Activated CD8-positive, alpha-beta memory T cell treated with anti-CD3 and anti-CD28 coated beads, Interleukin-2, amount 50 U/mL, for 1 hour (primary cell): ENCODE data around the gene TMEM100.

ENCODE experiments used
- DNase-seq: peaks from one replicate; pipeline ENCODE4 v3.0.0-alpha.2; 2020; ENCODE audit errors: extremely low read depth

Gene TMEM100

DNA sequence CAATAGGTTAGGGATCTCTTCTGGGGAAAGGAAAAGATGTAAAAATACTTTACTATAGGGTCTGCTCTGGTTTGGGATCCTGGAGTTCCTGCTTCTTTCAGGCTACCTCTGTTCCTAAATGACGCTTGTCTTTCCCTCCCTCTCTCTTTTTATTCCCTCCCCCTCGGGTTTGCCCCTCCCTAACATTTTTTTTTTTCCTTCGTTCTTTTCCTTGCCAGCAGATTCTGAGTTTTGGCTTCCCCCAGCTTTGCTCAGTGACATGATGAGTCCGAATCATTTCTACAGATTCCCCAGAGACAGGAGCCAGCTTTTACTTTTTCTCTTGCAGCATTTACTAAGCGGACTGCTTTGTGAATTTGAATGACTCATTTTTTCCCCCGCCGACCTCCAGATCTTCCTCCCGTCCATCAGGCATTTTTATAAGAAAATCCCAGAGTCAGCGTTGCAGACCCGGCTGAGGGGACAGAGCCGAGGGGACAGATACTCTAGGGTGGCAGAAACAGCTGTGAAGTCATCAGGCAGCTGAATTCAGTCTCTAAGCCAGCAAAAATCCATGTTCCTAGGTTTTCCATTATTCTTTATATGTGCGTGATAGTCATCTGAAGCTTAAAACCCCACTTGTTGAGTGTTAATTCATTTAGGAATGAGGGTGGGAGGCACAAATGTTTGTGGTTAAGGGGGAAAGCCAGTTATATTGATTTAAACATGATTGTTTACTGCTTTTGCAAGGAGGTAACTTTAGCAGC lies at the start of gene TMEM100:
Gene TMEM100 (minus strand): TSS at position 123 of the 746 bp plus-strand sequence. CDS start 1,794 bp downstream, outside the sequence.
- DNase-seq = no peak

- no peak for DNase-seq
Observed at GRCh38 chr17:55772086-55772485, 49.4 kb upstream of the TMEM100 start.

DNA sequence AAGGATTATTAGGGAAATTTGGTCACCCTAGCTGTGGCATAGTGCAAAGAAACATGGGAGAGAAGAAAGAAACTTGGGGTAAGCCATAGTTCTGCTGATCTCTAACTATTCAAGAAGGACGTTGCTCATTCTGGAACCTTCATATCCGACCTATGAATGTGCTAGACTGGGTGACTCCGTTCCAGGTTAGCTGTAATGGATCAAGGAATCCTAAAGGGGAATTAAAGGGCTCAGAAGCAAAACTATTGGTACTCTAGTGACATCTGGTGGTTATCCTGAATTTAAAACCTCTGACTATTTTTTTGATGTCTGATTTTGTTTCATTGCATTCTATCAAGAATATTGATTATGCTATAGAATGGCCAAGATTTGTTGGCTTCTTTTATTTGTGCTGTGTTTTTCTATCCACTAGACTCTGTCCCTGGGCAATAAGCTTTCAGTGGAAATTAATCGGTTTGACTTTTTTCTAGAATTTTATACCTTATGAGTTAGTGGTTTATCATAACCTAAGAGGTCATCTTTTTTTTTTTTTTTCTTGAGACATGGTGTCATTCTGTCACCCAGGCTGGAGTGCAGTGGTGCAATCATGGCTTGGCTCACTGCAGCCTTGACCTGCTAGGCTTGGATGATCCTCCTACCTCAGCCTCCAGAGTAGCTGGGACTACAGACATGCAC lies 47.7 kb upstream of the TMEM100 start:
- DNase-seq = no peak

DNA sequence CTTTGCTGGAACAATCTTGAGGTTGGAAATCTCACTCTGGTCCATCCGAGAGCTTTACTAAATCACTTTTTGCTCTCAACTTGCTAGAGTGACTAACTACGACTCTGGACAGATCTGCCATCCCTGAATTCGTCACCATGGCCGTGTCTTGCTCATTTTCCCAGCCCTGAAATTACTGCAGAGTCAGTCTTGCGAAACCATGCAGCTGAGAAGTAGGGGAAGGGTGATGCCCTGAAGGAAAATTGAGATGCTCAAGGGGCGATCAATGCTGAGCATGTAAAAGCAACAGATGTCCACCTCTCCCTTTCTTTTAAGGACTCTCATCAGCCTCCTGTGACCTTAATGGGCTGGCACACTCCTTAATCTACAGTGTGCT lies 46.9 kb upstream of the TMEM100 start:
- no peak for DNase-seq

DNA sequence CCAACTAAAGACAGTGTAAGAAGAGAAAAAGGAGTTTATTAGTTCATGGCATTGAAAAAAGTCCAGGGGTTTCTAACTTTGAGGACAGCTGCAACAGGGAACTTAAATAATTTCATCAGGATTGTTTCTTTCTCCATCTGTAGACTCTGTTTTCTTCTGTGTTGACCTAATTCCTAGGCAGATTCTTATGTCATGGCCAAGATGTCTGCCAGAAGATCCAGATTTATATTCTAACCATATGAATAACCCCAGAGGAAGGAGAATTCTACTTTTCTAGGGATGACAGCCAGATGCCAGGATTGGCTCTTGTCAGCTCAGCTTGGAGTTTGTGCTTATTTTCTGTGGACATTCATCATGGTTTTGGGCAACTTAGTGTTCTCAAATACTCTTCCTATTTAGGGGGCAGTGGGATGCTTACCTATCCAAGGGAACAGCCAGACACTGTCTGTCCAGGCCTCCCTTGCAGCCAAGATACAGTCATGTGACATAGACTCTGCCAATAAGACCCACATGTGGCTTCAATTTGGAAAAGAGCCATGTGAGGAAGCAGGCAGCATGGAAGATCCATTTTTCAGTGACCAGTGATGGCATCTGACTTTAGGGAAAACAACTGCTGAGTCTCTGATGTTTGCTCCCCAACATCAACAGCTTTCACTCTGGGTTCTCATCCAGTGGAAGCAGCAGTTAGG lies 46.4 kb upstream of the TMEM100 start:
- no peak for DNase-seq

DNA sequence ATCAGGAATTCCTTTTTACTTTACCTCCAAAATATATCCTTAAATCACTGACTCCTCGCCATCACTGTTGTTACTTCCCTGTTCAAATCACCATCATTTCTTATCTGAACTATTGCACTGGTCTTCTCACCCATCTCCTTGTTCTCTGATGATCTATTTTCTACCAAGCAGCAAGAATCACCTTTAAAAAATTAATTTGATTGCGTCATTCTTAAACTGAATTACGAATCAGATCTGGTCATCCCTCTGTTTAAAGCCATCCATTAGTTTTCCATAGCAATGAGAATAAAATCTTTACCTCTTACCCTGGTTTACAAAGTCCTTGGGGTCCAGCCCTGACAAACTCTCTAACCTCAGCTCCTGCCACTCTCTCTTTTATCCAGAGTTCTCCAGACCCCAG lies 42.8 kb upstream of the TMEM100 start:
- DNase-seq = no peak

- no peak for DNase-seq
Observed at GRCh38 chr17:55764610-55765009, 41.9 kb upstream of the TMEM100 start.

DNA sequence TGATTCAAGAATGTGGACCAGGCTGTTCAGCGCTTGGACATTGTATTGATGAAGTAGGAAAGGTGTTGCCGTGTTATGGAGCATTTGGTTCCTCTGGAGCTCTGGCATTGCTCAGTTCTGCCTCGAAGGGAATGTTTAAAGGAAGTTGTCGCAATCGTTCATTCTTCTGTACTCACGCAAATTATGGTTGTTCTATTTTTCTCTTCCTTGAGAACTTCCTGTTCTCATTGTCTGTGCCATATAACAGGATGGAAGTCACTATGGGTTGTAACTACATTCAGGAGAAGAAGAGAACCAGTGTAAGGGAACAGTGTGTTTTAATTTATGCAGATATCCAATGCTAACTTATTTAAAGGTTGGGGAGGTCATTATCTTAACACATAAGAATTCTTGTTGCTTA lies 41.2 kb upstream of the TMEM100 start:
- DNase-seq = no peak

DNA sequence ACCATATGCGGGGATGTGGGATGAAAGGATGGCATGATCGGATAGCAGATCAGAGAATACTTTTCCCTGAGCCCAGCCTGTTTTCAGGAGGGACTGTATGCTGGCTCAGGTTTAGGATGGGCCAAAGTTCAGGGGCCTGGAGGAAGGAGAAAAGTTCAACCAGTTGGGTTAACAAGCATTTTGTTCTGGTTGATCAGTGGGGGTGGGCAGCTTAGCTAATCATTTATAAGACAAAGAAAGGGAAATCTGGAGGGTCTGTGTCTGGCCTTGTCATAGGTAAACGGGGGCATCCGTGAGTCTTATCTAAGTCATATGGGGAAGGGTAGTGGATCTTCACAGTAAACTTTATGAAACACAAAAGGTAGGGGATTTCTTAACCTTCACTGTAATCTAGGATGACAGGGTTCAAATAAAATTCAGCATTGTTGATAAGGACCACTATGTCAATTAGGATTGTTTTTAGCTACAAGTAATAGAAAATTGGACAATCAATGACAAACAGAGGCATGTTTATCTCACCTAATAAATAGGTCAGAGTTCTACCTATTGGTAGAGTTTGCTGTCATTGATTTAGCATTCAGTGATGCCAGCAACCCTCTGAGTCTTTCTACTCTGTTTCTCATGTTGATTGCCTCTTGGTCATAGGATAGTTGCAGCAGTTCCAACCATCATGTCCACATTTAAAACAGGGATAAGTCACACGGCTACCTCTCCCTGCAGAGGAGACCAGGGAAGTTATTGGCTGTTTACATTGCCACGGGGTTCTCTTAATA lies 39.6 kb upstream of the TMEM100 start:
- DNase-seq = no peak

DNA sequence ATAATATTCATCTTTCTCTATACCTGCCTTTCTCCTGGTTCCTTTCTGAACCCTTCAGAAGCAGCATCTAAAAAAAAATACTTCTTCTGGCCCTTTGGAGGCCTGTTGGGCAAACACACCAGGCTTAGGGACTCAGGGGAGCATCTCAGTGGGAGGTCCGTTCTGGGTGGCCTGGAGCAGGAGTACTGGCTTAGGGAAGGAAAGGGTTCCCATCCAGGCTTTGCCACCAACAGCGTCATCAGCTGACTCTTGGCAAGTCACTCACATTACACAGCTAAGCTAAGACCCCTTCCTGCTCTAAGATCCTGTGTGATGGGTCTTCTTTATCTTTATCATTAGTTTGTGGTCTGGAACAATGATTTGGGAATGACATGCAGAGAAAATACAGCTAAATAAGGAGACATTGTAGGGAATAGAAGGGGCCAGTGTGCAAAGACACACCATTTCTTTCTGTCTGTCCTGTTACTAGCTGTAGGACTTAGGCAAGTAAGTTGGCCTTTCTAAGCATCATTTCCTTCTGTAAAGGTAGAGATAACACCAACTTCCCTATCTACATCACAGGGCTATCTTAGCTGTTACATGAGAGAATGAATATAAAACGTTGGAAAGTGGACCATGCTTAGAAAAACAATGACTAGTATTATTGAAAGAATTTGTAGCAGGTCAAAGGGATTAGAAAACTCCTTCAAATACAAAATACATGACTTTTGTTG lies 38.1 kb upstream of the TMEM100 start:
- no peak for DNase-seq

- DNase-seq = no peak
Observed at GRCh38 chr17:55758171-55758570, 35.5 kb upstream of the TMEM100 start.

DNA sequence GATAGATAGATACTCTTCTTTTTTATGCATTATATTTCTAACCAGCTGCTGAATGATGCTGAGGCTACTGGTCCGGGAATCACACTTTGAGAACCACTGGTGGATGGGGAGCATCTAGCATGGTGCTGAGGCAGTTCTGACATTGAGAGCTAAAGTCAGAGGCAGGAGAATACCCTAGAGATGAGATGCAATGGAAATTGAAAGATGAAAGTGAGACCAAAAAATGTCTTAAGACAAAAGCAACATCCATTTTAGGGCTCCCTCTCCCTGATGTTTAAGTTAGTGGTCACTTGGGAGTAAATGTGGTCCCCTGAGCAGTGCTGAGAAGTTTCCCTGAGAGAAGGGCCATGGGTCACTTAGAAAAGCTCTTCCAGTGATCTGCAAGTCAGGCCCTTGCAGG lies 35.0 kb upstream of the TMEM100 start:
- no peak for DNase-seq

GRCh38 chr17:55756689-55757088 lies 34.0 kb upstream of the TMEM100 start:
- no peak for DNase-seq

- DNase-seq = no peak
Observed at GRCh38 chr17:55751720-55752250, 29.1 kb upstream of the TMEM100 start.

DNA sequence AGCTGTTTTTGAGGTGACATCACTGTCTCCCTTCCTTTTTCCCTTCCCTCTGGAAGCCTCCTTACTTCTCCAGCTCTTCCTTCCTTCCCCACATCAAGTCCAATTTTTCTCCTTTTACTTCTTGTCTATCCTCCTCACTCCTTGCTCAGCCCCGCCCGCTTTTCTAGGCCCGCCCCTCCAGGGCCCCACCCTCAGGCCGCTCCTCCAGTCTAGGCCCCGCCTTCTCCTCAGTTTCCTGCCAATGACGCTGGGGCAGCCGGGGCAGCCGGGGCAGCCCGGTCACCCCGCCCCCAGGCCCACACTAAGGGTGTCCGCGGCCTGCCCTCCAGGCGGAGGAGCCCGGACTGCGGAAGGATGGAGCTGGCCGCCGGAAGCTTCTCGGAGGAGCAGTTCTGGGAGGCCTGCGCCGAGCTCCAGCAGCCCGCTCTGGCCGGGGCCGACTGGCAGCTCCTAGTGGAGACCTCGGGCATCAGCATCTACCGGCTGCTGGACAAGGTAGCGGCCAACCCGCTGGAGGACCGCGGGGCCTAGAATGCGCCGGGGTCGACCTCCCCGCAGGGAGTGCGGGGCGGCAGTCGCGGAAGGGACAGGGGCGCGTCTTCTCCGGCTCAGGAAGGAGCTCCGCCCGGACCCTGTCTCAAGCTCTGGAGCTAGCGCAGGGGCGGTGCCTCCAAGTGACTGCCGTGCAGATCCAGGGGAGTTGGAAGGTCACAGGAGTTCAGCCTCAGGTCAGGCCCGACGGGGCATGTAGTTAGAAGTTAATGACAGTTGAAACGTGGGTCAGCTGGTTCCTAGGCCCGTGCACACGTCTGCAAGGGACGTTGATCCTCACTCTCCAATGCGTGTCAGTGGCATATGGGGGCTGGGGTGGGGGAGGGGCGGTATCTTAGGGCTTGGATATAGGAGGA lies 28.3 kb upstream of the TMEM100 start, which contains the start of gene PCTP:
Gene PCTP (plus strand): TSS at position 302 of the 908 bp plus-strand sequence. CDS start 53 bp downstream, at position 355.
- peak; percentile 18 for DNase-seq

- DNase-seq = no peak
Observed at GRCh38 chr17:55749985-55750384, 27.3 kb upstream of the TMEM100 start.

- DNase-seq = no peak
Observed at GRCh38 chr17:55748841-55749240, 26.2 kb upstream of the TMEM100 start.

DNA sequence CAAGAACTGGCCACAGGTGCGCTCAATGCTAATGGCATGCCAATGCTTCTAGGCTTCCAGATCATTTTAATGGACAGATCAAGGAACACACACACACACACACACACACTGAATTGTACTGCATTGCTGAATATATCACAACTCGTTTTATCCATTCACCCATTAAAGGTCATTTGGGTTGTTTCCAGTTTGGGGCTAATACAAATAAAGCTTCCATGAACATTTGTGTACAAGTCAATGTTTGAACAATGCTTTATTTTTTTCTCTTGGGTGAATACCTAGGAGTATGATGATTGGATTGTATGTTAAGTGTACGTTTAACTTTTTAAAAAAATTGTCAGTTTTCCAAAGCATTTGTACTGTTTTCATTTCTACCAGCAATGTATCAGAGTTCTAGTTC lies 24.5 kb upstream of the TMEM100 start:
- DNase-seq = no peak

DNA sequence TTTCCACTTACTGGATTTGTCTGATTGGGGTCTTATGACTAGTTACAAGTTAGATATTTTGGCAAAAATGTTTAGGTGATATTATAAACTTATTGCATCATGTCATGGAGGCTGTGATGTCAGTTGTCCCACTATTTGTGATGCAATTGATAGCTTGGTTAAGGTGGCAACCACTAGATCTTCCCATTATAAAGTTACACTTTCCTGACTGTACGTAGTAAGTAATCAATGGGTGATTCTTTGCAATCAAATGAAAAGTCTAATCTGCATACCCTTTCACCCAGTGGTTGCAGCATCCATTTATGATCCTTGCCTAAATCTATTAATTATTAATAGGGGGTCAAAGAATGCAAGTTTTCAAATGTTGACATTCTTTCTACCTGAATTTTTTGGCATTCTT lies 23.8 kb upstream of the TMEM100 start:
- DNase-seq = no peak

DNA sequence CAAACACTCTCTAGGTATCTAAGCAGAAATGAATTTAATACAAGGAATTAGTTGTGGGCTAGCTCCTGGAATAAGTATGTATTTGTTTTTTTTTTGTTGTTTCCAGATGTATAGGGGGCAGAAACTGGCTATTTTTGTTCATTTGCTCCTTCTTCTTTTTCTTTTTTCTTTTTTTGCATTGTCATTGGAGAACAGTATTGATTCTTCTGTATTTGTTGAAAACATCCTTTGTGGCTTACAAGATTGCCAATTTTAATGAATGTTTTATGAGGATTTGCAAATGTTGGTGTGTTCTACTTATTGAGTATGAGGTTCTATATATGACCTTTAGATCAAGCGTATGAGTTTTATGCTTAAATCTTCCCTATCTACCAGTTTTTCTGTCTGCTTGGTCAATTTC lies 22.6 kb upstream of the TMEM100 start:
- DNase-seq = no peak
